RPMI7951 (cell line): ENCODE data around the gene TMEM86B. TPM values are rescaled to one million over a fixed set of nuclear protein-coding genes. Genes with fewer than 3 reads are reported as not detected.

Source experiments
- total RNA-seq: library from RNA; depleted of rRNA; stranded (reverse); fragments of >200 nt; shearing (Covaris generic); gene quantifications from 2 replicates; pipeline ENCODE4 v1.2.3, GENCODE V29; 2014; rRNA removed

Gene TMEM86B
- total RNA-seq, 1 experiment from 2014 or later = 0.60 TPM

Other genes starting within 250 kb of the TMEM86B start
- gene GP6, start 190.5 kb downstream of the TMEM86B start, total RNA-seq = not detected in 2 replicates
- 5.2 and 7.3 TPM in 2 replicates for gene RDH13, start 165.6 kb downstream of the TMEM86B start, total RNA-seq
- gene EPS8L1, start 152.9 kb downstream of the TMEM86B start, total RNA-seq = 8.5 and 12.3 TPM in 2 replicates
- gene PPP1R12C, start 111.1 kb downstream of the TMEM86B start, total RNA-seq = 22.3 and 31.0 TPM in 2 replicates
- gene TNNT1, start 79.6 kb downstream of the TMEM86B start, total RNA-seq = 32.5 and 42.4 TPM in 2 replicates
- gene TNNI3, start 71.0 kb downstream of the TMEM86B start, total RNA-seq = 0.48 and 0.78 TPM in 2 replicates
- gene DNAAF3, start 62.1 kb downstream of the TMEM86B start, total RNA-seq = 1.4 and 1.6 TPM in 2 replicates
- 0.10 and 0.36 TPM in 2 replicates for gene SYT5, start 48.5 kb downstream of the TMEM86B start, total RNA-seq
- gene PTPRH, start 19.3 kb downstream of the TMEM86B start, total RNA-seq = 5.4 and 6.0 TPM in 2 replicates
- gene PPP6R1, start 30.3 kb upstream of the TMEM86B start, total RNA-seq = 19.7 and 28.0 TPM in 2 replicates
- 35.1 and 57.0 TPM in 2 replicates for gene HSPBP1, start 51.3 kb upstream of the TMEM86B start, total RNA-seq
- gene BRSK1, start 55.2 kb upstream of the TMEM86B start, total RNA-seq = 1.1 and 1.2 TPM in 2 replicates
- not detected in 2 replicates for gene TMEM150B, start 96.6 kb upstream of the TMEM86B start, total RNA-seq
- gene KMT5C, start 111.1 kb upstream of the TMEM86B start, total RNA-seq = 4.1 and 5.6 TPM in 2 replicates
- gene COX6B2, start 126.0 kb upstream of the TMEM86B start, total RNA-seq = 0.10 TPM in 1 of 2 replicates, not detected in the other
- not detected in 2 replicates for gene GARIN5B, start 134.5 kb upstream of the TMEM86B start, total RNA-seq
- 5.6 and 8.4 TPM in 2 replicates for gene IL11, start 141.7 kb upstream of the TMEM86B start, total RNA-seq
- not detected in 2 replicates for gene TMEM190, start 148.1 kb upstream of the TMEM86B start, total RNA-seq
- gene TMEM238, start 155.5 kb upstream of the TMEM86B start, total RNA-seq = not detected in 2 replicates
- gene RPL28, start 157.2 kb upstream of the TMEM86B start, total RNA-seq = 457 and 492 TPM in 2 replicates
- 250 and 347 TPM in 2 replicates for gene UBE2S, start 179.0 kb upstream of the TMEM86B start, total RNA-seq
- 0.12 TPM in 1 of 2 replicates, not detected in the other for gene SHISA7, start 214.5 kb upstream of the TMEM86B start, total RNA-seq
- 81.9 and 120 TPM in 2 replicates for gene ISOC2, start 232.9 kb upstream of the TMEM86B start, total RNA-seq
- gene C19orf85, start 236.0 kb upstream of the TMEM86B start, total RNA-seq = not detected in 2 replicates
- gene ZNF628, start 247.9 kb upstream of the TMEM86B start, total RNA-seq = 3.1 and 5.3 TPM in 2 replicates